Stimulated activated CD4-positive, alpha-beta T cell treated with anti-CD3 and anti-CD28 coated beads, Interleukin-12 subunit alpha, Interleukin-12 subunit beta, amount 100 ng/mL, for 4 hours (primary cell): ENCODE data around the gene TMEM9B.
"Not testable (repeated sequence)": the region's sequence is repeated elsewhere in the genome, so short reads cannot be mapped to it uniquely, and the experiment has no call there.

Source experiments
- DNase-seq: peaks from one replicate; pipeline ENCODE4 v3.0.0-alpha.2; 2020

TMEM9B gene

DNA sequence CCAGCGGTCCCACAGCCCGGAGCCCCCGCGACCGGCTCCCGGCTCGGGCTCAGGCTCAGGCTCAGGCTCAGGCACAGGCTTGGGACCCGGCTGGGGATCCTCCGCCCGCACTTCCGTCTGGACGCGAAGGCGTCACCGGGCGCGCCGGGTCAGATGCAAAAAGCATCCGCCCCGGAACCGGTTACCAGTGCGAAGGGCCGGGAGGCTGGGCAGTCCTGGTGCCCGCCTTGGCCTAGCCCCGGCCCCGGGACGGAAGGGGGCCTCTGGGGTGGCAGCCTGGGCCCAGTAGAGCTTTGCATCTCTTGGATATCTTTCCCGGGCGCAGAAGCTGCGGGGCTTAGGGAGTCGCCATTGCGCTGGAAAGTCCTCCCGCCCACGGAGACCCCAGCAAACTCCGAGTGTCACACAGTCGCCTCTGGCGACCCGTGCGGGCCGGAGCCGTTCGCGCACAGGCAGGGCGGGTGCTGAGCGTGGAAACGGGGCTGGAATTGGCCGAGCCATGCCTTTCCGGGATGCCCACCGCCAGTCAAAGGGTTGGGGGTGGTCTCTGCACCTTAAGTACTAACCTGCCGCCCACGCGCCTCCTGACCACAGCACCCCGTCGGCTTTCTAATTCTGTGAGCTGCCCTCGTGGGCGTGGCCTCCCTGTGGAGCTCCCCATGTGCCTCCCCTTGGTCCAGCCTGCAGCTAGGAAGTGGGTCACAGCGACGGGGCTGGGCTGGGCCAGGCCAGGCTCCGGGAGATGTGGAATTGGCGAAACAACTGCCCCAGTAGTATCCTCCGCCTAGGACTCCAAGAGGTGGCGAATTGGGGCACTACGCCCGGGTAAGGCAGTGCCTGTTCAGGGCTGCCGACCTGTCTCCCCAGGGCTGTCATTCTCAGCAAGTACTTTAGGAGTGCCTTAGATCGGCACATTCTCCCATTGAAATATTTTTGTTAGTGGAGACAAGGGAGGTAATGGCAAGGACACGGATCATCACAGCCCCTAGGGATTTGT, at the start of gene TMEM9B:
Gene TMEM9B (minus strand): TSS at position 119 of the 997 bp plus-strand sequence. CDS start 129 bp downstream, outside the sequence.
- DNase-seq: peak; percentile 76

DNA sequence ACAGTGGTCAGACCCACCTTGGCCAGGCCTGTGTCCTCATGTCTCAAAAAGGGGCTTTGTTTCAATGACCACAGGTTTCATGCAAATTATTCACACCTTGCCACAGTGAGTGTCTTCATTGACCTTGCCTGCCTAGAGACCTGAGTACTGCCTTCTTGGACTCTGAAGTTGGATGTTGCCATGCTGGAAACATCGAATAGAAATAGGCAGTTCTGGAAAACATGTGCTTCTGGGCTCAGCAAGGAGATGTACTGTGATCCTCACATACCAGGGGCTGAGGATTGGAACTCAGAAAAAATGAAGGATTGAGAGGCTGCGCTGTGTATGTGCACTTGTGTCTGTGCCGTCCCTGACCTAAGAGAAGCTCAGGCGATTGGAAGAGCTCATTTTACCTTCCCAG, 49.1 kb upstream of the TMEM9B start:
- no peak for DNase-seq

DNA sequence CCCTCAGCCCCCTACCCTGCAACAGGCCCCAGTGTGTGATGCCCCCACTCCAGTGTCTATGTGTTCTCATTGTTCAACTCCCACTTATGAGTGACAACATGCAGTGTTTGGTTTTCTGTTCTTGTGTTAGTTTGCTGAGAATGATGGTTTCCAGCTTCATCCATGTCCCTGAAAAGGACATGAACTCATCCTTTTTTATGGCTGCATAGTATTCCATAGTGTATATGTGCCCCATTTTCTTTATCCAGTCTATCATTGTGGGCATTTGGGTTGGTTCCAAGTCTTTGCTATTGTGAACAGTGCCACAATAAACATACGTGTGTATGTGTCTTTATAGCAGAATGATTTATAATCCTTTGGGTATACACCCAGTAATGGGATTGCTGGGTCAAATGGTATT, 45.3 kb upstream of the TMEM9B start:
- not testable (repeated sequence) for DNase-seq

DNA sequence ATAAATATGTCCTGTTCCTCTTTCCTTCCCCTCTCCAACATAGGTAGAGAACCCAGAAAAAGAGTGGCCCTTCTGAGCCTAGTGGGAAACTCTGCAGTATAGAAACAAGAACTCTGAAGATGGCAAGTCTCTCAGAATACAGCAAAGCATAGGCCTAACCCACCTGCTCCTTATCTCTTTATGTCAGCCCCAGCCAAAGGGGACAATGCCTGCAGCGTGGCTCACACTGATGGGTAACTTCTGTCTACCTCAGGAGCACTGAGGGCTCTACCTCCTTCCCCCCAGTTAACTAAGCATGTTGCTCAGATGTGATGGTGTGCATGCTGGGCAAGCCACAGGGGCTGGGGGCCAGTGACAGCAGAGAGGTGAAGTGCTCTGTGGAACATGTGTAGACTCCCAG, 44.4 kb upstream of the TMEM9B start:
- DNase-seq: no peak

DNA sequence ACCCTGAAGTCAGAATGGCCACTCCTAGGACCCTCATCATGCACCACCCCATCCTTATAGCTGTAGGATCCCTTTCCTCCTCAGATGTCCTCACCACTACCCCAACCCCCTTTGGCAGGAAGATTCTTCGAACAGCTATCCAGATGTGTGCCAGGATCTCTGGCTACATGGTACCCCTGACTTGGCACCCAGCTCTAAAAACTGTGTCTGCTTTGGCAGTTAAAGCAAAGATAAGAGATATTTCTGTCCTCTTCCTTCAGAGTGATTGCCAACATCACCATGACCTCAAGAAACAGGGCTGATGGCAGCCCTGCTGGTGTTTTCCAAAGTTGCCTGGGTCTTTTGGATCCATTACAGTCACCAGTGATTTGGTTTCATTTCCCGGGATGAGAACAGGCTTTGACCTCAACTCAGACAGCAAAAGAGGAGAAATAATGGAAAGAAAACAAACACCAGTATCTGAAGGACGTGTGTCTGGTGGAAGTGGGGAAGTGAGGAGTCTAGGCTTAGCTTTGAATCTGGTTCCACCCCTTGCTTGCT, 43.8 kb upstream of the TMEM9B start:
- DNase-seq: no peak

DNA sequence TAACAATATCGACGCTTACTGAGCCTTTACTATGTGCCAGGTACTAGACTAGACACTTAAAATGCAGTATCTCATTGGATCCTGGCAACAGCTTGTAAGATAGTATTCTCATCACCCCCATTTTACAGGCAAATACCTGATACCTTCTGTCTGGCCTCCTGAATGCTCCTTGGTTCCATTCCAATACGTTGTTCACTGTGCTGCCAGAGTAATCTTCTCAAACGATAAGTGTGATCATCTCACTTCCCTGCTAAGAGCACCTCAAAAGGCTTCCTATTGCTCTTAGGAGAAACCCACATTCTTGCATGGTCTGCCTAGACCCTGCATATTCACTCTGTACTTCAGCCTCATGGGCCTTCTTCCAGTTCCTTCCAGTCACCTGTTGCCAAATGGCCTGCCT, 40.8 kb upstream of the TMEM9B start:
- DNase-seq: no peak

DNA sequence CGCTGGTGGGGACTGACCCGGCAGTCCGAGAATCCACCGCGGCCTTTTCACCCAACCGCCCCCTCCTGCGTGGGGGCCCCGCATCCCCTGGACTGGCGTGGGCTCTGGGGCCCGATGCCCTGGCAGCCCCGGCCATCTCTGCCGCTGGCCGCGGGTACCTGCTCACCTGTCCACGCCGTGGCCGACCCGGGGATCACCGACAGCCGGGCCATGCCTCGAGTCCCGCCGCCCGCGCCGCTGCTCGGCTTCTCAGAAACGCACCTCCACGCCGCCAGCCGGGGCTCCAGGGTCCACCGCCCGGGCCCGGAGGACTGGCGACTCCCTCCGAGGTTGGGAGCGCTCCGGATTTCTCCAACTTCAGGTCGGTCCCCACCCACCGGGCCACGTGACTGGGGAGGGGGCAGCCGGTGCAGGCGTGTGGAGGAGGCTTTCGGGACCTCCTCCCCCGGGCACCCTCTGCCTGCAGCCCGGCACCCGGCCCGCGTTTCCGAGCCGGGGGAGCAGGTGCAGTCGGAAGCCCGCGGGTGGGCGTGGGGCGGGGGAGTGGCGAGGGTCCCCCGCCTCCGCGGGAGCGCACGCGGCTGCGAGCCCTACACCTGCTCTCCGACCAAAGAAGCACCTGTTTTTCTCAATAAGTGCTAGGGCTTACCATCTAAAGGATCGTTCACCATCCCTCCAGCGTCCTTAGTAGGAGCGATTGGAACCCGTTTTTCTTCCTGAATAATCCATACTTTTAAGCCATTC, 40.1 kb upstream of the TMEM9B start:
- peak; percentile 19 for DNase-seq

DNA sequence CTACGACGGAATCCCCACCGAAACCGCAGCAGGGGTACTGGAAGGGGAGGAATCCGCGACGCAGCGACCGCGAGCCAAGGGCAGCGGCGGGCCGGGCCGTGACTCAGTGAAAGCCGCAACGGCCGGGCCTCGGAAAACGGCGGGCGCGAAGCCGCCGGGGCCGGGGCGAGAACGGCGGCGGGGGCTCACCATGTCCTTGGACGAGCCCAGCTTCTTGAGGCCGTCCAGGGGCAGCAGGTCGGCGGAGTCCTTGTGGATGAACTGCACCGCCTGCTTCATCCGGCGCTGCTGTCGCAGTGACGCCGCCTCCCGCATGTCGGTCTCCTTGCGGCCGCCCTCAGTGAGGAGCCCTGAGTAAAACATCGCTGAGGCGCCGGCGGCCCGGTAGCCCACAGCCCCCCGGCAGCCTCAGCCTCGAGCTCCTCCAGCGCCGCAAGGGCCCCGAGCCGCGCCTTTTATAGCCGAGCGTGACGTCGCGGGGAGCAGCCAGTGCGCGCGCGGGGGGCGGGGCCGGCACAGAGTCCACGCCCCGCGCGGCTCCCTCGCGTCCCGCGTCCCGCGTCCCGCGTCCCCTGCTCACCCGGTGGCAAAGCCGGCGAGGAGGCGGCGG, 39.4 kb upstream of the TMEM9B start, which contains the start of gene NRIP3:
Gene NRIP3 (minus strand): TSS at position 429 of the 610 bp plus-strand sequence. CDS start 66 bp downstream, at position 363.
- peak; percentile 66 for DNase-seq

DNA sequence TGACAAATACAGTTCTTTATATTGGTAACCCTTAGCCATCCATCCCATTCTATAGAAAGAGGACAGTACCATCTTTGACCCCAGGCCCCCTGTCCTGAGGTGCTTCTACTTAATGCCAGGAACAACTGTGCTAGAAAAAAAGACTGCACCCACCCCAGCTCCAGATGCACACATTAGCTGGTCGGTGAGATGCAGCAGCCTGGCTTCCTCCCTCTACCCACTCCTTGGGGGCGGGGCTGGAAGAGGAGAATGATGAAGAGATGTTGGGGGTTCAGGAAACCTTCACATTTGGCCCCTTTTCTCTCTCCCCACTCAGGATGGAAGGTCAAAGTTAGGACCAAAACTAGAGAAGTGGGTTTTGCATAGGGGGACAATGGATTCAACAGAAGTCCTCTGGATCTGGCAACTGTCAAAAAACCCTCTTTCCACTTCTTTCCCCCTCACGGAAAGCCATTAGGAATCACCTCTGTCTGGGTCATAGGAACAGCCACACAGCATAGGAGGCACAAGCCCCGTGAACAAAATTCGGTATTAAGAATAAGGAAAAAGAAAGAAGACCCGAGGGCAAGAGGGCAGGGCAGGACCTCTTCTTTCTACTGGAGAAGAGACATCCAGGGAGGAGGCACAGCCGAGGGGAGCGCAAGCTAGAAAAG, 38.8 kb upstream of the TMEM9B start:
- DNase-seq: no peak

DNA sequence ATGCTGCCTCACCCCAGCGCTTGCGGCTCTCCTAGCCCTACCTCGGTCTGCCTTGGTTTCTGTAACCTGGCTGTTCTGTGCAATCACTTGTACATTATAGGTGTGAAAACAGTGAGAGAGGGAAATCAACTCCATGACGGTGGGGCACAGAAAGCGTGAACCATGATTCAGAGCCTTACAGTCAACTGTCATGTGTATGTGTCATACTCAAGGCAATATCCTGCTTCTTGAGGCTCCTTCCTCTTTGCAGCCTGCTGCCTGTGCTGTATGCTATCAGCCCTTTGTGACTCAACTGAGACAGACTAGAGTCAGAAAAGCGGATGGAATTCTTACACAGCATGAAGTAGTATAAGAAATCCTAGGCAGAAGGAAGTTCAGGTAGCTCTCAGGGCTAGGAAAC, 37.5 kb upstream of the TMEM9B start:
- DNase-seq: peak; percentile 24

DNA sequence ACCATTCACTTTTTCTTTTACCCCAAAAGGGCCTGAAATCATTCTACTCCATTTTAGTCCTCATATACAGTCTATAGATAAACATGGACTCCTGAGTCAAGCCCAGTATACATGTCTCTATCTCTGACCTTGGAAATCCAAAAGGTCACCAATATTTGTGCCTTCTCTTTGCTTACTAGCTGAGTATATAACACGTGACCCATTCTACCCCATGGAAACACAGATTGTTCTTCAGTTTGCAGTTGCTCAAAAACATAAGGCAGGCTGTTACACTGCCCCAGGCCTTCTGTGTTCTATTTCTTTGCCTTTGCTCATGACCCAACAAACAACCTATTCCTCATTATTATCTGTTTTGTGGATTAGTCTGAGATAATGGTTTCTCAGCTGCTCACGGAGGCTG, 33.8 kb upstream of the TMEM9B start:
- DNase-seq: no peak

DNA sequence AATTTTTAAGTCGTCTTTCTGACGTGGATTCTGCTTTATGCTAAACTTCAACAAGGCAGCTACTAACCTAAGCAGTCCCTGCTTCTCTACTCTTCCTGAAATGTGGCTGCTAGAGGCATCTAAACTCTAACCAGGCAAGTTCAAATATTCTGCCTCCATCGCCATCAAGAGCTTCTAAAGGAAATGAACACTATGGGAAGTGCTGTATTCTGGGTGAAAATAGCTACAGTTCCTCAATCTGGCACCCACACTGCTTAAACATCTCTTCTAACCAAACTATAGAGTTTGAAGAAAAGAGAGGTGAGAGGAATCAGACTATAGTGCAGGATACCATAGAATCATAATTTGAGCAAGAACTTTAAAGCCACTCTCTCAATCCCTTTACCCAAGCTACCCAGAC, 33.2 kb upstream of the TMEM9B start:
- DNase-seq: no peak

DNA sequence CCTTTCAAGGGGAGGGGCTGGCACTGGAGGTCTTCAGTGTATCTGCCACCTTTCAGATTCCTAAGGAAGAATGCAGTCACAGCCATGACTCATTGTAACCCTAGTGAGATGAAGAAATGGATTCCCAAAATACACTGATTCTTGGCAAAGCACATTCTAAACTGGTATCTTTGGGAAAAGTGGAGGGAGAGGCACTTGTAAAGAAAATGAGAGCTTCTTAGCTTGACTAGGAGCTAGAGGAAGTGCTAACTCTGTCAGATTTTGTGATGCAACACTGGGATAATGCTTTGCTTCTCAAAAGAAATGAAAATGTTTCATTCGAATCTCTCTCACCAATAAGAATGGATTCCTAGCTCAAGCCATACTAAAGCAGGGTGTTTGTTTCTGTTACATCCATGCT, 25.2 kb upstream of the TMEM9B start:
- no peak for DNase-seq

DNA sequence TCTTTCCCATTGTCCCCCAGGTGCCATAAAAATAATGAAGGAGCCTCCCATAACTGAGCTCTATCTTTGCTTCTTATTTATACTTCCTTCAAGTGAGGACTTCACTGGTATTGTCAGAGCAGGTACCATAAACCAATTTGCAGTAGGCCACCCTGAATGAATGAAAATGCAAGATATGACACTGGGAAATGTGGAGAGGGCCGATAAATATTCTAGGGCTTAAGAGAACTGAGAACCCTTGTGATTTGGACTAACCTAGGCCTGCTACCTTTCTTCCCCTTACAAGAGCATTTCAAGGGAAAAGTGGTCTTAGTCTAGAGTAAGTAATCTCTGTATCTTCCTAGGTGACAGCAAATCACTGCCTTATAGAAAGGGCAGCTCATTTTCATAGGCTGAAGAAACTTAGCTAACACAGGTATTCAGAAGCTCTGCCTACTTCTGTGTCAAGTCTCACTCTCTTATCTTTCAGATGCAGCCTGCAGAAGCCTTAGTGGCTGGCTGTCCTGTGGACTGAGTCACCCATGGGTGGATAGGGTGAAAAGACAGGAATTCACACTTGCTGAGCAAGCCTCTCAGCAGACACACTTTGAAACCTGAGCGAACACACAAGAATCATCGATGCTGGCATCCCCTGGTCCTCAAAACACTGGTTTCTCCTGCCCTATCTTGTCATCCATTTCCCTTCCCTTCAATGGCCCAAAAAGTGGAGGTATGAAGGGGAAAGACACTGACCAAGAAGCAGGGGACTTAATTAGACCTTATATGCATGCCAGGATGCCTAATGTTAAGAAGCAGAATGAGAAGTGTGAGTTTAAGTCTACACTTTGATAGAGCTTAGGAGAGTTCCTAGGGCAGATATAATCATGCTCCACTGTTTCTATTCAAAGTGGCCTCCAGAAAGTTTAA, 24.3 kb upstream of the TMEM9B start:
- no peak for DNase-seq

DNA sequence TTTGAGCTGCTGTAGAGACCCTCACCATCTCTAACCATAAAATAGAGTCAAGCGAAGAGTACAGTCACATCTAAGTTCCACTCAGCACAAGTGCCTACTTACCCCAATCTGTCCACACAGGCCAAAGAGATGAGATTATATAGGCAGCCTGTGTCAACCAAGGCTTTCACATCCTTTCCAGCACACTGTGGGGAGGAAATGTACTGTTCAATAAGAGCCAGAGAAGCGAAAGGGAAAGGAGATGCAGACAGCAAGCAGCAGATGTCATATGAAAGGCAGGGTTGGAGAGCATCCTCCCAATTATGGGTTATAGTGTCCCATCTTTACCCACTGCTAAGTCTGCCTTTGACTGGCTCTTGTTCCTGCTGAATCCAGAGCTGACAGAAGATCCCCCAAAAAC, 23.2 kb upstream of the TMEM9B start:
- DNase-seq: no peak

DNA sequence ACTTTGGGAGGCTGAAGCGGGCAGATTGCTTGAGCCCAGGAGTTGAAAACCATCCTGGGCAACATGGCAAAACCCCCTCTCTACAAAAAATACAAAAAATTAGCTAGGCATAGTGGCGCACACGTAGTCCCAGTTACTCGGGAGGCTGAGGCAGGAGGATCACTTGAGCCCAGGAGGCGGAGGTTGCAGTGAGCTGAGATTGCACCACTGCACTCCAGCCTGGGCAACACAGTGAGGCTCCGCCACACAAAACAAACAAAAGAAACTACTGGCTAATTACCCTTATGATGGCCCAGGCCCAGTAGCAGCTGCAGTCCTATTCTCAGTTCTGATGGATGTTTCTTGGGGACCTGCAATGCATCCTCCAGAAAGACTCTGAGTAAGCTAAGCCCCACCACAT, 22.5 kb upstream of the TMEM9B start:
- DNase-seq: not testable (repeated sequence)

DNA sequence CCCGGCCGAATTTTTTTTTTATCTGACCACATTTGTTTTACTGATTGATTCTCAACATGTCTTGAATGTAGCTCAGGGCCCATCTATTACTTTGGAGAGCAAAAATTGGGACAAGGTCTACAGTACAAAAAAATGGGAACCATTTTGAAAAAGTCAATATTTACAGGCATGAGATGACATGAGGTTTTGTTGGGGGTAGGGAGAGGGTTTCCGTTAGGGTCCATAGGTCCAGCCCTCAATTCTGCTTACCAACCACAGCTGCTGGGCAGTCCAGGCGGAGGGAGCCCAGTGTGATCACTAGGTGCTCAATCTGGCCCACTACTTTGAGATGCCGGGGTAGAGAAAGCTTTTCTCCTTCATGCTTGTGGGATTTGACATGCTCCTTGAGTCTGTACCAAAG, 21.2 kb upstream of the TMEM9B start:
- no peak for DNase-seq

DNA sequence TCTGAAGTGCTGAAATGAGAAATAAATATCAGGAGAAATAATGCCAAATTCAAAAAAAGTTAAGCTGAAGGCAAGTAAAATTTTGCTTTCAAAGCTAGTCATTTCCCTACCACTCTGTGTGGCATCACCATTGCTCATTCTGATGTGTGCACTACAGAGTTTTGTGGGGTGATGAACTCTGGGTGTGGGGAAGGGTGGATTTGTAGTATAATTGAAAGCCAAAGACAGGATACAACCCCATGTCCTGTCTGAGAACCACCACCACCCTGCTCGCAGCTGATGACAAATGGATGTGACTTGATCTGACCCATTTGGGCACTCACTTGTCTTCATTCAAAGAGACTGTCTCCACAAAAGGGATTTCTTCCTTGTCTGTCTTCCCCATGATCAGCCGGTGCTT, 19.3 kb upstream of the TMEM9B start:
- DNase-seq: no peak

DNA sequence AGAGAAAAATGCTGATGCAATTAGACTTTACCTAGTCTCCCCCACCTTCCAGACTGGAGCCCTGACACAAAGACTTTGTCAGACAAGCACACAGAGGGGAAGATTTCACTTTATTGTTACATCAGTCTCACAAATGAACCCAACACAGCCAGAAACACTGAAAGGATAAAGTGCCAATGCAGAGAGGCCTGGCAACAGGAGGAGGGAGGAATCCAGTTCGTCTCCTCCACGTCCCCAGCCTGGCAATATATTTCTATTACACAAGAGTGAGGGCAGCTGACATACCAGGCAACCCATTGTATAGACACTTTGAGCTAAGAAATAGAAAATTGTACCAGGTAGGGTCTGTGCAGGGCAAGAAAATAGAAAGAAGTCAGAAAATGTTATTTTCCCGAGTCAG, 16.2 kb upstream of the TMEM9B start:
- DNase-seq: no peak

DNA sequence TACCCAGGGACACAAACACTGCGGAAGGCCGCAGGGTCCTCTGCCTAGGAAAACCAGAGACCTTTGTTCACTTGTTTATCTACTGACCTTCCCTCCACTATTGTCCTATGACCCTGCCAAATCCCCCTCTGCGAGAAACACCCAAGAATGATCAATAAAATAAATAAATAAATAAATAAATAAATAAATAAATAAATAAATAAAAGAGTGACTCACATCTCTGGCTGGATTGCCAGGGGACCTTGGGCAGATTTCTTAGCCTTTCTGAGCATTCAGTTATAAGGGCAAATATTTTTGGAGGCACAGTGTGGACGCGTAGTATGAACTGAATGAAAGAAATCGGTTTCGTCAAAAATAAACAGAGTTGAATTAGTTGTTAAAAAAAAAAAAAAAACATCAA, 15.1 kb upstream of the TMEM9B start:
- not testable (repeated sequence) for DNase-seq

DNA sequence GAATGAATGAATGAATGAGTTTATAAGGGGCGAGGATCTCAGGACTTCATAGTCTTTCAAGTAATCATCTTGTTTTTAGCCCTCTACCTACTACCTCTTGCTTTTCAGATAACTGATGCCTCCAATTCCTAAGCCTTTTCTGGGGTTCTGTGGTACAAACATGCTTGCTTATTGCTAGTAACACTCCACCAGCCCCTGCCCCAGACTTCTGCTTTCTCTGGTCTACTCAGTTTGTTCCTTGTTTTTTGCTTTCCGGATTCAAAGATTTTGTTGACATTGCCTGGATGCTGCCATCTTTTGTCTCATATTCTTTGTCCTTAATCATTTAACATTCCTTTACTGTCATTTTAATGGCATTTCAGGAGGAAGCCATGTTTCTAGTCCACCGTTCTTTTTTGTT, 8.9 kb upstream of the TMEM9B start:
- no peak for DNase-seq

DNA sequence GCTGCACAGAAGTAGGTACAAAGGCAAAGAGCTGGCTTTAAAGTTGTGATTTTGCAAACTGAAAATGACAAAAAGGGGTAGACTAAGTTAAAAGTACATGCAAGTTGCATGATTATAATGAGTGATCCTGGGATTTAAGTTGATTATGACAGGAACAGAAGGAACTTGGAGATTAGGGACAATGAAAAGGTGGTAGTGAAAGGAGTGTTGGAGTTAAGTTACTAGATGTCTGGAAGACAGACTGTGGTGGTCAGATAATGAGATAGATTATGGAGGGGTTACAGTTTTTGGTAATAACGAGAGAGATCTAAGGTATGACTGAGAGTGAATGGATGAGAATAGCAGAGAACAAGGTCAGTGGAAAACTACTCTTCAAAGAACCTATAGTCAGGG, 7.7 kb upstream of the TMEM9B start:
- no peak for DNase-seq
